ENCODE data around the gene RXFP4. TPM values are rescaled to one million over a fixed set of nuclear protein-coding genes. Genes with fewer than 3 reads are reported as not detected.

RXFP4 gene
- polyA plus RNA-seq, 3 donors, result 0.08 TPM; not detected in 2

DNA sequence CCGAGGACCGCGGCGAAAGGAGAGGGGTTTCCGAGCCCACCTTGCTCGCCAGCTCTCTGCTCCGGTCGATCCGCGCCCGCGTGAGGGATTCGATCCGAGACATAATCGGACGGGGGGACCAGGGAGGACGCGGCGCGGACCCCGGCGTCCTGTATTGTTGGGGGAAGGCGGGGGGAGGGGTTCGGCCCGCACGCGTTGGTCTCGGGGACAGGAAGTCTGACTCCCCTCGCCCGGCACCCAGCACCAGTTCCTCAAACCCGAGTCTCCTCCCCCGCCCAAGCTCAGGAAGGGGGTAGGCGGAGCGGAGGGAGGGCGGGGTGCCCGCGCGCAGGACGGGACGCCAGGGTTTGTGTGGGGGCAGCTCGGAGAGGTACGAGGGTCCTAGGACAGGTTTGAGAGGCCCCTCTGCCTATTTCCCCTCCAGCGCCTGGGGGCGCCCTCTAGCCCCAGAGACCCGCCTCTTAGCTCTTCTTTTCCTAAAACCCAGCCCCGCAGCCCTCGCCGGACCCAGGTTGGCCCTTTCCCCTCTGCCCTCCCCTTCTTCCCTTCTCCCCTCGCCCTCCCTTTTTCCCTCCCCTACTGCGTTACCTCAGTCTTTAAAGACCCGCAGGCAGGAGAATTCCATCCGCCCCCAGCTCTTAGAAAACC, 37.0 kb downstream of the RXFP4 start, which contains the start of gene ARHGEF2:
ARHGEF2 (minus strand) TSS at position 223 of the 648 bp plus-strand sequence; CDS start at position 103, 120 bp downstream.
- Mint-ChIP-seq H3K4me3 (peak within 1 kb of the TSS; percentile 96 to 98), H3K36me3 (peaks cover 30 to 48% of the 10 kb centered on the region in 2 donors), H3K27ac (peak within 1 kb of the TSS; percentile 91 to 99 (median 96)), H3K9me3 (peaks cover 0 to 2% (median 0%) of the 10 kb centered on the region in 7 donors), H3K4me1 (peaks cover 69% of the 10 kb centered on the region), H3K27me3 (ENCODE audit: low read depth in 3 of 3) (peaks cover 0 to 5% (median 3%) of the 10 kb centered on the region in 3 donors)
- Histone ChIP-seq H3K27me3 (ENCODE audit: control insufficient read depth in 2 of 2, insufficient read depth in 2 of 2, low read length in 2 of 2) (no peaks in the 10 kb centered on the region), H3K4me3 (replicated peaks in 1 of 3; ENCODE audit: low read depth in 2 of 3, low read length in 3 of 3) (peak within 1 kb of the TSS; percentile 93 to 96 (median 94)), H4K20me1 (ENCODE audit: insufficient read depth, low read length) (peaks cover 56% of the 10 kb centered on the region), H3K4me1 (ENCODE audit: control insufficient read depth in 1 of 2, insufficient read depth in 2 of 2, low read length in 2 of 2) (peaks cover 72 to 87% of the 10 kb centered on the region in 2 donors), H3K9me3 (replicated peaks in 1 of 2; ENCODE audit: control insufficient read depth in 1 of 2, insufficient read depth in 1 of 2, low read length in 2 of 2) (no peaks in the 10 kb centered on the region), H3K79me2 (ENCODE audit: insufficient read depth, low read length) (peaks cover 92% of the 10 kb centered on the region), H3K9ac (ENCODE audit: insufficient read depth, low read length, poor library complexity, severe bottlenecking) (peak within 1 kb of the TSS; percentile 99), H3K36me3 (replicated peaks in 1 of 2; ENCODE audit: control insufficient read depth in 1 of 2, insufficient read depth in 2 of 2, low read length in 2 of 2) (peaks cover 6 to 9% of the 10 kb centered on the region in 2 donors), H3K4me2 (replicated peaks; ENCODE audit: extremely low read depth, low read length, poor library complexity, severe bottlenecking) (peak within 1 kb of the TSS; percentile 96), H3K27ac (ENCODE audit: low read depth in 1 of 2, low read length in 2 of 2) (peak within 1 kb of the TSS; percentile 81 to 97), H2AFZ (ENCODE audit: insufficient read depth, low read depth, low read length, poor library complexity, severe bottlenecking) (peak within 1 kb of the TSS; percentile 55)
- DNase-seq, result peak; percentile 85 to 88 (median 86)
- WGBS (ENCODE audit: insufficient coverage), result under 1% methylated on average over 23 of the region's 52 CpGs
- intact Hi-C loops (cut with micrococcal nuclease), result no loop called here
- TF ChIP-seq, protein P1, sequence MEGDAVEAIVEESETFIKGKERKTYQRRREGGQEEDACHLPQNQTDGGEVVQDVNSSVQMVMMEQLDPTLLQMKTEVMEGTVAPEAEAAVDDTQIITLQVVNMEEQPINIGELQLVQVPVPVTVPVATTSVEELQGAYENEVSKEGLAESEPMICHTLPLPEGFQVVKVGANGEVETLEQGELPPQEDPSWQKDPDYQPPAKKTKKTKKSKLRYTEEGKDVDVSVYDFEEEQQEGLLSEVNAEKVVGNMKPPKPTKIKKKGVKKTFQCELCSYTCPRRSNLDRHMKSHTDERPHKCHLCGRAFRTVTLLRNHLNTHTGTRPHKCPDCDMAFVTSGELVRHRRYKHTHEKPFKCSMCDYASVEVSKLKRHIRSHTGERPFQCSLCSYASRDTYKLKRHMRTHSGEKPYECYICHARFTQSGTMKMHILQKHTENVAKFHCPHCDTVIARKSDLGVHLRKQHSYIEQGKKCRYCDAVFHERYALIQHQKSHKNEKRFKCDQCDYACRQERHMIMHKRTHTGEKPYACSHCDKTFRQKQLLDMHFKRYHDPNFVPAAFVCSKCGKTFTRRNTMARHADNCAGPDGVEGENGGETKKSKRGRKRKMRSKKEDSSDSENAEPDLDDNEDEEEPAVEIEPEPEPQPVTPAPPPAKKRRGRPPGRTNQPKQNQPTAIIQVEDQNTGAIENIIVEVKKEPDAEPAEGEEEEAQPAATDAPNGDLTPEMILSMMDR (IDR thresholded peaks at IDR 0.05), result no peak

DNA sequence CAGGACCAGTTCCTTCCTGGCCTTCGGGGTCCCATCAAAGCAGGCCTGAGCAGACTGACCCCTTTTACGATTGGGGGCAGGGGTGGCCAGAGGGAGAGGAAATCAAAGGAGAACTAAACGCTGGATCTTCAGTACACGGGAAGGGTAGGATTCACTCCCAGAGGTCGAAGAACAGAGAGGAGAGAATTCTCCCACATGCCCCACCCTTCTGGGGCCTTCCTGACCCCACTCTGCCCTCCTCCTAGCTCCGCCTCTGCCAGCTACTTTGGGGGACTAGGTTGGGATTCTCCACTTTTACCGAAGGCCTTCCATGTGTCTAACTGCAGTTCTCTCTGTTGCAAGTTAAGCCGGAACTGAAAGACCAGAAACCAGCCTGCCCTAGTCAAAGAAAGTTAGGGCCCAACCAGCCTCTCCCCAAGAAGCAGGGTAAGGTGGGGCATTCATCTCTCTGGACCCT, 37.6 kb downstream of the RXFP4 start:
- Histone ChIP-seq H3K4me3 (replicated peaks in 1 of 3; ENCODE audit: low read depth in 2 of 3, low read length in 3 of 3) (peak overlapping the region; percentile 93 to 96 (median 94)), H3K4me1 (ENCODE audit: control insufficient read depth in 1 of 2, insufficient read depth in 2 of 2, low read length in 2 of 2) (peaks cover 72 to 87% of the 10 kb centered on the region in 2 donors), H3K79me2 (ENCODE audit: insufficient read depth, low read length) (peaks cover 89% of the 10 kb centered on the region), H3K36me3 (replicated peaks in 1 of 2; ENCODE audit: control insufficient read depth in 1 of 2, insufficient read depth in 2 of 2, low read length in 2 of 2) (peaks cover 5 to 9% of the 10 kb centered on the region in 2 donors), H4K20me1 (ENCODE audit: insufficient read depth, low read length) (peaks cover 51% of the 10 kb centered on the region), H3K4me2 (replicated peaks; ENCODE audit: extremely low read depth, low read length, poor library complexity, severe bottlenecking) (peak overlapping the region; percentile 96), H3K9me3 (replicated peaks in 1 of 2; ENCODE audit: control insufficient read depth in 1 of 2, insufficient read depth in 1 of 2, low read length in 2 of 2) (no peaks in the 10 kb centered on the region), H3K27ac (ENCODE audit: low read depth in 1 of 2, low read length in 2 of 2) (peak overlapping the region; percentile 81 to 97), H3K9ac (ENCODE audit: insufficient read depth, low read length, poor library complexity, severe bottlenecking) (peak overlapping the region; percentile 99), H3K27me3 (ENCODE audit: control insufficient read depth in 2 of 2, insufficient read depth in 2 of 2, low read length in 2 of 2) (no peaks in the 10 kb centered on the region), H2AFZ (ENCODE audit: insufficient read depth, low read depth, low read length, poor library complexity, severe bottlenecking) (peak overlapping the region; percentile 55)
- TF ChIP-seq, protein P1 (IDR thresholded peaks at IDR 0.05), result no peak
- intact Hi-C loops (cut with micrococcal nuclease), result loop anchor here in 1 of 2 donors (1.0 kb wide), 1 partner anchor 10 kb away; no protein-coding TSS in a partner anchor
- Mint-ChIP-seq H3K4me1 (peaks cover 69% of the 10 kb centered on the region), H3K27ac (peak overlapping the region; percentile 91 to 99 (median 96)), H3K4me3 (peak overlapping the region; percentile 96 to 98), H3K36me3 (peaks cover 25 to 45% of the 10 kb centered on the region in 2 donors), H3K27me3 (ENCODE audit: low read depth in 3 of 3) (peaks cover 0 to 4% (median 3%) of the 10 kb centered on the region in 3 donors), H3K9me3 (peaks cover 0 to 2% (median 0%) of the 10 kb centered on the region in 7 donors)
- WGBS (ENCODE audit: insufficient coverage), result 0% methylated on average over 5 of the region's 8 CpGs
- DNase-seq, result peak in 1 of 3 donors; percentile 61

Measured in CD14-positive monocyte (primary cell).